ENCODE data around the gene RNF157. TPM values are rescaled to one million over a fixed set of nuclear protein-coding genes. Genes with fewer than 3 reads are reported as not detected.
A peak's percentile ranks its signal among the peaks of the same experiment; 100 is the strongest.

The RNF157 gene
- total and polyA plus RNA-seq, 2 of the 13 experiments (the other 11 are each of a cell fraction or from before 2014, with no cell fraction given), result 0.44 to 1.5 TPM

- TF ChIP-seq SSRP1 (CRISPR knock-in tag; IDR thresholded peaks at IDR 0.05) (no peak), NFKBIZ (CRISPR knock-in tag; IDR thresholded peaks at IDR 0.05) (no peak), GLMP (CRISPR knock-in tag; IDR thresholded peaks at IDR 0.05; ENCODE audit: borderline replicate concordance) (no peak), ZBTB4 (CRISPR knock-in tag; IDR thresholded peaks at IDR 0.05; ENCODE audit: borderline replicate concordance) (no peak), ZNF724P (CRISPR knock-in tag; IDR thresholded peaks at IDR 0.05; ENCODE audit: borderline replicate concordance) (no peak), ZFP1 (CRISPR knock-in tag; IDR thresholded peaks at IDR 0.05) (0 out of 2 replicates have a peak, but pooled peaks have one; percentile 23), MTF1 (CRISPR knock-in tag; IDR thresholded peaks at IDR 0.05) (no peak), TFE3 (CRISPR knock-in tag; IDR thresholded peaks at IDR 0.05) (no peak; the same call in 1 of the 2 replicates), NBN (conservative IDR thresholded peaks at IDR 0.05) (no peak), SIX4 (CRISPR knock-in tag; IDR thresholded peaks at IDR 0.05) (no peak), RARA (CRISPR knock-in tag; IDR thresholded peaks at IDR 0.05) (peak; percentile 94), ZNF20 (CRISPR knock-in tag; IDR thresholded peaks at IDR 0.05) (no peak), ZFX (CRISPR knock-in tag; IDR thresholded peaks at IDR 0.05; ENCODE audit: low read depth) (no peak), ZNF230 (CRISPR knock-in tag; IDR thresholded peaks at IDR 0.05) (no peak), KLF16 (CRISPR knock-in tag; IDR thresholded peaks at IDR 0.05) (peak in 1 of 2 experiments; percentile 62; a peak in 2 of 4 replicates), GTF2F1 (IDR thresholded peaks at IDR 0.05; ENCODE audit: low read length) (no peak), ZNF713 (CRISPR knock-in tag; IDR thresholded peaks at IDR 0.05) (no peak), ASH2L (IDR thresholded peaks at IDR 0.05; ENCODE audit: insufficient read length, low read depth, low read length) (peak; percentile 26), EP300 (IDR thresholded peaks at IDR 0.05; ENCODE audit: low read depth in 2 of 2, low read length in 2 of 2) (peak in 1 of 2 experiments; percentile 84; a peak in 2 of 4 replicates), EP300 (CRISPR knock-in tag; IDR thresholded peaks at IDR 0.05; ENCODE audit: borderline replicate concordance) (peak; percentile 65; the same call in 1 of the 2 replicates), FOXO1 (CRISPR knock-in tag; IDR thresholded peaks at IDR 0.05) (no peak), AGO1 (IDR thresholded peaks at IDR 0.05; ENCODE audit: low read depth, low read length, poor library complexity, severe bottlenecking) (no peak), ZNF530 (CRISPR knock-in tag; IDR thresholded peaks at IDR 0.05; ENCODE audit: low read depth) (no peak), CSRNP2 (CRISPR knock-in tag; conservative IDR thresholded peaks at IDR 0.05; ENCODE audit: low read depth) (no peak), MIER3 (CRISPR knock-in tag; IDR thresholded peaks at IDR 0.05; ENCODE audit: borderline replicate concordance) (0 out of 2 replicates have a peak, but pooled peaks have one; percentile 13)
Measured at GRCh38 chr17:76174037-76174436, 66.3 kb downstream of the RNF157 start (continued).
